GM18508 (cell line): ENCODE results near the gene ABHD11.

ENCODE experiments used
- ATAC-seq: cut with Tn5 transposase; IDR thresholded peaks from one replicate; pipeline ENCODE4 v1.9.1; 2021; ENCODE audit warnings: moderate number of reproducible peaks; ENCODE audit not compliant: insufficient read depth, unreplicated experiment

ABHD11 gene

DNA sequence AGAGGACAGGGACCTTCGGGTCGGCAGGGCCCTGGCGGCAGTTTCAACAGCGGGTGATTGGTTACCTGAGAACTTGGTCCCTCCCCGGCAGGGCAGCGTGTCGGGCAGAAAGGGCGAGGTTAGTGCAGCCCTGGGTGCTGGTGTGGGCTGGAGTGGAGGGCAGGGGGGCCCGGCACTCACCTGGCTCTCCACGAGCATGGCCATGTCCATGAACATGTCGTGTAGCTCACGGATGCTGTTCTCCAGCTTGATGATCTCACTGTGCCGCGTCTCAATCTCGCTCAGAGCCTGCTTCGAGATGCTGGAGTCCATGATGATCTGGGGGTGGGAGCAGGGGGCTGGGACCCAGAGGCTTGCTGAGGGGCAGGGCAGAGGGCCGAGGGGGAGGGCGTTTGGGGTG is 35.9 kb downstream of the ABHD11 start:
- ATAC-seq: no peak

DNA sequence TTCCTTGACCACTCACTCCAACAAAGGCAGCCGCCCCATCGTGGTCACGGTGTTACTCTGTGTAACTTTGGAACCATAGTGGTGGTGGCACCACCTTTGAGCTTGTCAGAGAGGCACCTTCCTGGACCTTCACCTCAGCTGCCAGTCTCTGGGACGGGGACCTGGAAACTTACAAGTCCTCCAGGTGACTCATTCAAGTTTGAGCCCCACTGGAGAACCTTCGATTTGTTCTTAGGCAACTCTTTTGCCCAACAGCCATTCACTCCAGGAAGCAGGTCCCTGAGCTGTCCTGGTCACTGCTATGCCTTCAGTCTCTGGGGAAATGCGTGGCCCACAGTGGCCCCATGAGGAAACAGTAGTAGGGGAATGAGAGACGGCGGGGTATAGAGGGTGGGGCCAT is 36.4 kb downstream of the ABHD11 start:
- ATAC-seq: no peak

DNA sequence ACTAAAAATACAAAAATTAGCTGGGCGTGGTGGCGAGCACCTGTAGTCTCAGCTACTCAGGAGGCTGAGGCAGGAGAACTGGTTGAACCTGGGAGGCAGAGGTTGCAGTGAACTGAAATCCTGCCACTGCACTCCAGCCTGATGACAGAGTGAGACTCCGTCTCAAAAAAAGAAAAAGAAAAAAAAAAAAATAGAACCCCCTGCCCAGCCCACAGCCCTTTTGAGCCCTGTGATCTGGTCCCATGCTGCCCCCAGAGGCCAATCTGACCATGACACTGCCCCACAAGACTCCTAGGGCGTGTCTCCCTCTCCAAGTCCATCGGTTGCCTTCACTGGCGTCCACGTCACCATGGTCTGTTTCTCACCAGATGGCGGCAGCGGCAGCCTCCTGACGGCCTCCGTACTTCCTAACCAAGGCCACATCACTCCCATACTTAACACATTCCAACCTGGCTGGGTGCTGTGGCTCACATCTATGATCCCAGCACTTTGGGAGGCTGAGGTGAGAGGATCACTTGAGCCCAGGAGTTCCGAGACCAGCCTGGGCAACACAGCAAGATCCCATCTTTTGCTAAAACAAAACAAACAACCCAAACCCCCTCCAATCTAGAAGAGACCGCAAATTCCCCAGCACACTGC is 37.1 kb downstream of the ABHD11 start:
- ATAC-seq: no peak

DNA sequence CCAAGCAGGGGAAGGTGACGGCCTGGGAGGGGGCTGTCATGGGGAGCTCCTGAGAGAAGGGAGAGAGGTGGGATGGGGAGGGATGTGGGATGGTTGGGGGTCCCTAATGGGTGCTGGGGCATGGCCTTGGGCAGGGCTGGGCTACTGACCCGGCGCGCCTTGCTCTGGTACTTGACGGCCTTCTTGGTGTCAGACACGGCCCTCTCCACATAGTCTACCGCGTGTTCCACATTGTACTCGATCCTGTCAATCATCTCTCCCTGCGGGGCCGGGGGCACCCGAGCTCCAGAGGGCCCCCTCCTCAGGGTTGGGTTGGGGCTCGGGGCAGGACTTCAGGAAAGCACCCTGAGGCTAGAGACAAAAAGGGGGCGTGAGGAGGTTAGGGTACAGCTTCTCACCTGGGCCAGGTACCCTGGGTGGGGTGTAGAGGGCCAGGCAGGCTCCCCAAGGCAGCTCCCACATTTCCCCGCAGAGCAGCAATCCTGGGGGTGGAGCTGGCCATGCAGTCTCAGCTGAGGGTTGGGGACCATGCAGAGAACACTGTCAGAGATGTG is 37.9 kb downstream of the ABHD11 start:
- no peak for ATAC-seq

DNA sequence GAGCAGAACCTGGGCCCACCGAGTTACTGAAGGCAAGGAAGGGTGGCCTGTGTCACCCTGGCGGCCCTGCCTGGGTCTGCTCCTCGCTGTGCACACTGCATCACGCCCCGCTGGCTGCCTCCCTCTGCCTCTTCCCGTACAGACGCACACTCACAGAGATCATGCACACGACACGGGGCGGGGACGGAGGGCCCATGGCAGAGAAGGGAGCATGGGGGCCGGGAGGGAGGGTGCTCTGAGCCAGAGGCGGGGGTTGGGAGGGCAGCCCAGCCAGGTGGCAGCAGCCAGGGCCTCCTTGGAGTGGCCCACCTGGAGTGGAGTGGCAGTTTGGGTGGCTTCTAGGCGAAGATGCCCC is 38.6 kb downstream of the ABHD11 start:
- ATAC-seq: no peak

DNA sequence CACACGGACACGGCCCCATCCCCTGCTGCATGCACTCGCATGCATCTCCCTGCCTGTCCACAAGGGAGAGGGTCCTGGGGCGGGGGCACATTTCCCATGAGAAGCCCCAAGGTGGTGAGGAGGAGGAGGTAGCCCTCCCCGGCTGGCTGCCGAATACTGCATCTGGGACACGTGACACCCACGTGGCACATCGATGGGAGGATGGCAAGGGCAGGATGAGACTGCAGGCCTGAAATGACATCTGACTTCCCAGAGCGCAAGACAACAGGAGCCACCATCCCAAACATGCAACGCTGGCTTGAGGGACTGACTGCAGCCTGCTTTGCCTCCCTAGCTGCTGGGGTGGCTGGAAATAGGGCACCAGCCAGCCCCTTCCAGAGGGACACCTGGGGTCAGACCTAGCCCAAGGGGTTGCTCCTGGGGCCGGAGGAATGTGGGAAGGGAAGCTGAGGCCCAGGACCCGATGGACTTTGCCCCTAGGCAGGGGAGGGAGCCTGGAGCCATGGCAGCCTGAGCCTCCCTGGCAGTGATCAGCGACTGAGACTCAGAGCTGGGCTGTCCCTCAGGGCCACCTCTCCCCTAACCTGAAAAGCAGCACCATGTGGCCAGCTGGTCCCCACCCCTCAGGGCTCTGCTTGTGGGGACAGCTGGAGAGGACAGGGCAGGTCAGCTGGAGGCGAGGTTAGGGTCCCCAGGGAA is 39.1 kb downstream of the ABHD11 start:
- no peak for ATAC-seq

DNA sequence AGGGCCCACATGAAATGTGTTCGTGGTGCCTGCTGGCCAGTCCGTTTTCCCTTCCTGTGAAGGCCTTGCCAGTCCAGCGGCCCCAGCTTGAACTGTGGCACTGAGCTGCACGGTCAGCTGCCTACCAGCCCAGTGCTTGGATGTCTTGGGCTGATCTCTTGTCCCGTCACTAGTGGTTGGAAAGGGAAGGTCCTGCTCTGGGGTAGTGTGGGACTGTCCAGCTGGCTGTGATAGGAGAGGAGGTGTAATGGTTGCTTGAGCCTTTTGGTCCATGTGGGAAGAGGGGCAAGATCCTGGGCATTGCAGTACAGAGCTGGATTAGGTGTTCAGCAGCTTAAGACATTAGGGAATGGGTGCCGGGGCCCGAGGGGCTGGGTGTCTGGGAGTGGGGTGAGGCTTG is 40.2 kb downstream of the ABHD11 start:
- no peak for ATAC-seq

DNA sequence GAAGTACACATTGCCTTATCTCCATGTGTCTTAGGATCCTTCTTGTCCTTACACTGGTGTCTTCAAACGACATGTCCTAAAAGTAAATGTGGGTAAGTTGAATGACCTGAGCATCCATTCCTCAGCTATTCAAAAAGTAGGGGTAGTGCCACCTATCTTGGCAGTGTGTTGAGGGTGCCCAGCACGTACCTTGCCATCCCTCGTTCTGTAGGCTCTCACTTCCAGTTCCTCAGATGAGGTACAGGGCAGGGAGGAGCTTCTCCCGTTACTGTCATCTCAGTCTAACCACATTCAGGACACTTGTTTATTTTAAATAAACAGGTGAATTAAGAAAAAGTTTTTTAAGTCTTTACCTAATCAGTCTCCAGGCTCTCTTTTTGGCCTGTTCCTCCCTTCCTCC is 42.2 kb downstream of the ABHD11 start:
- ATAC-seq: no peak

DNA sequence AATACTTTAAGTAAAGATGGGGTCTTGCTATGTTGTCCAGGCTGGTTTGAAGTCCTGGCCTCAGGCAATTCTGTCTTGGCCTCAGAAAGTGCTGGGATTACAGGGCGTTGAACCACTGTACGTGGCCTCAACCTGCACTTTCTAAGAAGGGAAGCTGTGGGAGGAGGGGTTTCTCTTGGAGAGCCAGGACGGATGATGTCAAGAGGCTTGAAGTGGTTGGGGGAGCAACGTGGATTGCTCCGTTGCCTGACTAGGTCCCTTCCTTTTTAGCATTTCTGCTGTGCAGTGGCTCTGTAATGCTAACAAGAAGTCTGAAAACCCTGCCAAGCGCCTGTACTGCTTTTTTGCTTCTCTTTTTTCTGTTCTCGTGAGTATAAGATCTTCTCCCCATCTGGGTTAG is 48.0 kb downstream of the ABHD11 start:
- ATAC-seq: no peak

DNA sequence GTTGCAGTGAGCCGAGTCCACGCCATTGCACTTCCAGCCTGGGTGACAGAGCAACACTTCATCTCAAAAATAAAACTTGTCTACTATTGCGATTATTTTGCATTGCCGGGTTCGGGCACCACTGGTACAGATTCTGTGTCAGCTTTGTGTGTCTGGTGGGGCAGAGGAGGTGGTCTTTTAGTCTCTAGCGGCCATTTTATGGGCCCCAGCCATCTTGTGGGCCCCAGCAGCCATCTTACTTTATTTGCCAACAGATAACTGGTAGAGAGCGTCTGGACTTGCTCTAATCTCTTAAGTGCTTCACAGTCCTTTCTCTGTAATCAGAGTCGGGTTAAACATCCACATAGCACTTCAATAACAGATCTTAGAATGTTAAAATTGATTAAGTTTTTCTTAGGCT is 50.3 kb downstream of the ABHD11 start:
- no peak for ATAC-seq
